ENCODE data around the gene BLOC1S3. TPM values are rescaled to one million over a fixed set of nuclear protein-coding genes. Genes with fewer than 3 reads are reported as not detected.

Gene BLOC1S3
- total RNA-seq, 1 donor from 2014 or later = 4.2 TPM

DNA sequence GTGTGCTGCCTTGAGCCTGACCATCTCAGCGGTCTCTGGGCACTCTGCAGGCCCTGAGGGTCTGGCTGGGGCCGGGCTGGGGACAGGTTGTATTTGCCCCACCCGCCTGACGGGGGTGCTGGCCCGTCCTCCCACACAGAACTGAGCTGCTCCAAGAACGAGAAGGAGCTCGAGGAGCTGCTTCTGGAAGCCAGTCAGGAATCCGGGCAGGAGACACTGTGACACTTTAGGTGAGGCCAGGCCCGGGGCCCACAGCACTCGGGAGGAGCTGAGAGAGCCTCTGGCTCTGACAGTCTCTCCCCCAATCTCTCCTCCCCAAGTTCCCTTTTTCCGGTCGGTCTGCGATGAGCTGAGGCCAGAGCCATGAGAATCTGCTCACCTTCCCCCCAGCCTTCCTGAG is 32.3 kb upstream of the BLOC1S3 start:
- DNase-seq (ENCODE audit: low read depth, low spot score) = no peak

DNA sequence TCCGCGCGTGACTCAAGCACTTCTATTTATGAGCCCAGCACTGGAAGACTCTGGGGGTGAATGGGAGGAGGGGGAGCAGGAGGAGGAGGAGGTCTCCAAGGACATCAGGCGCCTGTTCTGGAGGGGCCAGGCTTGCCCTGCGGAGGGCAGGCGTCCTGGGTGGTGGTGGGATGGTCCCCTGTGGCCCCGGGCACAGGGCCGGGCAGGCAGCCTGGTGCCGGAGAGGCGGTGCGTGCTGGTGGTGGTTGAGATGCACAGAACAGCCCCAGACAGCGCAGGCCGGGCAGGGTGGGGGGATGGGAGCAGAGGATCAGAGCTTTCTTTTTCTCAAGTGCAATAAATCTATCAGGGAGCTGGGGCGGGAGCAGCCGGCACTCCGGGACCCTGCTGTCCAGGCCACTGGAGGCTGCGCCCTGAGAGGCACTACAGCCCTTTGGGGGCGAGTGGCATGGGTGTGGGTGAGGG is 31.8 kb upstream of the BLOC1S3 start:
- no peak for DNase-seq (ENCODE audit: low read depth, low spot score)

DNA sequence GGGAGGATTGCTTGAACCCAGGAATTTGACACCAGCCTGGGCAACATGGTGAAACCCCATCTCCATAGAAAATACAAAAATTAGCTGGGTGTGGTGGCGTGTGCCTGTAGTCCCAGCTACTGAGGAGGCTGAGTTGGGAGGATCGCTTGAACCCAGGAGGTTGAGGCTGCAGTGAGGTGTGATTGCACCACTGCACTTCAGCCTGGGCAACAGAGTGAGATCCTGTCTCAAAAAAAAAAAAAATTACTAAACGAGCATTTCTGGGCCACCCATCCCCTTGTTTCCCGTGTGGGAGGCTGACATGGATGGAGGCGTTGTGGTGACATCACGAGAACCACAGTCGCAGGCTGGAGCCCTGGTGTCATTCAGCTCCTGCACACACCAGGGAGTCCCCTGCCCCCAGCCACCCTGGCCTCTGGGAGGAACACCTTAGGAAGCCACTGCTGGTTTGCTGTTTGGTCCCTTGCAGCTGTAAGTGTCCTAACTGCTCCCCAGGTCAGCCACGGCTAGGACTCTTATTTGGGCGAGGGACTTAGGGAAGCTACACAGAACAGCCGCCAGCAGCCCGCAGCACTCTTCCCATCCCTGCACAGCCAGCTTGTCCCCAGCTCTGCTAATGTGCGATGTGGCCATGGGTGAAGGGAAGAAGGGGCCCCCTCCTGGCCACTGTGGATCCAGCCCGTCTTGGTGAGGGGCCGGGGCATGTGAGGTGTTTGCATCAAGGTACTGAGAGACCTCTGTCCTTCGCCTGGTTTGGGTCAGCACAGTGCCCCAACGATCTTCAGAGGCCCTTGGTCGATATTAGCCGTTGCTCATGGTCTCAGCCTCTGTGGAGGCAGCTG is 30.5 kb upstream of the BLOC1S3 start:
- DNase-seq (ENCODE audit: low read depth, low spot score) = no peak

- no peak for DNase-seq (ENCODE audit: low read depth, low spot score)
Observed at GRCh38 chr19:45149129-45149528, 29.5 kb upstream of the BLOC1S3 start.

DNA sequence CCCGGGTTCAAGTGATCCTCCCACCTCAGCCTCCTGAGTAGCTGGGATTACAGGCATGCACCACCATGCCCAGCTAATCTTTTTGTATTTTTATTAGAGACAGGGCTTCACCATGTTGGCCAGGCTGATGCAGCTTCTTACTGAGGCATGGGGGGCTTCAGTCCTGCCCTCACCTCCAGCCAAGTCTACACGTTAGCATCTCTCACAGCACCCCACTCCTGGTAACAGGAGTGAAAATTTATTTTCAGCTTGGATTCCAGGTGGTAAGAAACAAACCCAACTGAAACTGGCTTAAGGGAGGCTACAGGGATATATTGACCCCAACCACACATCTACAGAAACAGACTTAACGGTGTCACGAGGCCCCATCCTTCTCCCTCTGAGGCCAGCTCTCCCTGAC is 28.4 kb upstream of the BLOC1S3 start:
- no peak for DNase-seq (ENCODE audit: low read depth, low spot score)

DNA sequence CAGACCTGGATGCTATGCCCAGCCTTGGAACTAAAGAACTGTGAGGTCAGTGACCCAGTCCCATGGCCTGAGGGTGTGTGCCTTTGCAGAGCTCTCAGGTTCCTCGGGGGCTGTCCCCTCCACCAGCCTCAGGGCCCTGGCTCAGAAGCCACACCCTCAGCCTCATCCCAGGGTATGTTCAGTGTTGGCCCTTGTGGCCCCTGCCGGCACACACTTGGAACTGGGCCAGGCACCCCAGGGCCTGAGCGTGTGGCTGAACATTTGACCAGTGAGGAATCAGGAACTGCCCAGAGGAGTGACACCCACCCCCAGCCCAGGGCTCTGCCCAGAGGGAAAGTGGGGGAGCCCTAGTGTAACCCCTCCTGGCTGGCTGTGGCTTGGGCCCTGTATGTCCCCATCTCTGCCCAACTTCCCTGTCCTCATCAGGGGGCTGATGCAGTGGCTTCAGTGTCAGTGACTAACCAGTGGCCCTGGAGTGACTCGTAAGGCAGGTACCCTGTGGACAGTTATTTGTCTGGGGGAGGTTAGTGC is 27.8 kb upstream of the BLOC1S3 start:
- DNase-seq (ENCODE audit: low read depth, low spot score) = no peak

DNA sequence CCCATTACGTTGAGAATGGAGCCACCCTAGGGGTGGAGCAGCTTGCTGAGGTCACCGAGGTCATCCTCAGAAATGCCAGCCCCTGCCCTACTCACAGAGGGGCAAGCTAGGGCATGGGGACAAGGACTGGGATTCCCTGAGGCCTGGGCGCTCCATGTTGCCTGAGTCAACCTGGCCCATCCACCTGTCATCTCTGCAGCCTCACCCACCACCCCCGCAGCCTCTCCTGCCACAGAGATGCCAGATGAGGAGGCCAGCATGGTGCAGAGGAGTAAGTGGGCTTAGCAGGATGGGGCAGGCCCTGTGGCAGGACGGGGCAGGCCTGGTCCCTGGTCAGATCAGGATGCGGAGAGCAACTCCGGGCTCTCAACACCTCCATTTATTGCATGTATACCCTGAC is 27.3 kb upstream of the BLOC1S3 start:
- no peak for DNase-seq (ENCODE audit: low read depth, low spot score)

DNA sequence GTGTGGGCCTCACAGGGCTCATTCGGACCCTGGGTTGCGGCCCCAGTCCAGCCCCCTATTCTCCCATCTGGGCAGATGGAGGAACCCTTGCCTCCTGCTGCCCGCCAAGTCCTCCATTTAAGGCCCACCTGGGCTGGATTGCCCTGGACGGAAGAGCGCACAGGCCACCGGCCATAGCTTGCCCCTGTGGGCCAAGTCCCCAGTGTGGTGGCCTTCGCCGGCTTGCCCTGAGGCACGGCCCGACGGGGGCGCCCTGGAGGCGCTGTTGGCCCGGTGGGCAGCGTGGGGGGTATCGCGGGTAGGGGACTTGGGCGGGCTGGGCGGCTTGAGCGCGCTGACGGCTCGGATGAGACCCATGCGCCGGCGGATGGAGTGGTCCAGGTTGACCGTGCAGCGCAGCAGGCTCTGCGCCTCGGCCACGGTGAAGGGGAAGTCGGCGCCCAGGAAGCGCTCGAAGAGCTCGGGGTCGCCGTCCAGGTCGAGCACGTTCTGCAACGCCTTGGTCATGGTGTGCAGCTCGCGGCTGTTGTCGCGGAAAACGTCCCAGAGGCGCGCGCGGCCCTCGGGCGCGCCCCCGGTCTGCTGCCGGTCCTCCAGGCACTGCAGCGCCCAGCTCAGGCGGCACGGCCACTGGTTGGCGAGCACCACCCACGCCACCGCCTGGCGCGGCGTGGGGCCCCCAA is 26.6 kb upstream of the BLOC1S3 start:
- DNase-seq (ENCODE audit: low read depth, low spot score) = no peak

DNA sequence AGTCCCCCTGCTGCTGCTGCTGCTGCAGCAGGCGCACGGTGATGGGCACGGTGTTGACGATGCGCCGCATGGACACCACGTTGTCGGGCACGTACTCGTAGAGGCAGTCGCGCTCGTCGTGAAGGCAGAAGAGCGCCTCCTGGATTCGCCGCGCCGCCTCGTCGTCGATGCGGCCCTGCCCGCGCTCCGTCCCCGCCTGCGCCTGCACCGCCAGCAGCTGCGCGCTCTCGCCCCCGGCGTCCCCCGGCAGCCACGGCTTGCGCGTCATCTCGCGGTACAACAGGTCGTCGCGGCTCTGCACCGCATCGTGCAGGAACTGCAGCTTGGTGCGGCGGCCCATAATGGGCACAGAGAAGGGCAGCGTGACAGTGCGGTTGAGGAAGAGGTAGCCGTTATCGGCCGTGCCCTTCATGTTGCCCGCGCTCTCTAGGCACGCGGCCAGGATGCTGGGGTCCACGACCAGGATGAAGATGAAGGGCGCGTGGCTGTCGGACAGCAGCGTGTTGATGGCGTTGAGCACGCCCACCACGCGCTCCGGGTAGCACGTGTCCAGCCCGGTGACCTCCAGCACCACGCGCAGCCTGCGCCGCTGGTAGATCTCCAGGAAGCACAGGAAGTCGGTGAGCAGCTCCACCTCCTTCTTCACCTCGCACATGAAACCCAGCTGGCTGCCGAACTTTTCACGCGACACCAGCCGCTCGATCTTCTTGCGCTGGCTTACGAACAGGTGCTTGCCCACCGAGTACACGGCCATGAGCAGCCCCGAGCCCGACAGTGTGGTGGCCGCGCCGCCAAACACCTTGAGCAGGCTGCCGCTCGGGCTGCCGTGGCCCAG is 25.9 kb upstream of the BLOC1S3 start:
- DNase-seq (ENCODE audit: low read depth, low spot score) = no peak

- DNase-seq (ENCODE audit: low read depth, low spot score) = no peak
Observed at GRCh38 chr19:45153339-45154063, 25.1 kb upstream of the BLOC1S3 start.

DNA sequence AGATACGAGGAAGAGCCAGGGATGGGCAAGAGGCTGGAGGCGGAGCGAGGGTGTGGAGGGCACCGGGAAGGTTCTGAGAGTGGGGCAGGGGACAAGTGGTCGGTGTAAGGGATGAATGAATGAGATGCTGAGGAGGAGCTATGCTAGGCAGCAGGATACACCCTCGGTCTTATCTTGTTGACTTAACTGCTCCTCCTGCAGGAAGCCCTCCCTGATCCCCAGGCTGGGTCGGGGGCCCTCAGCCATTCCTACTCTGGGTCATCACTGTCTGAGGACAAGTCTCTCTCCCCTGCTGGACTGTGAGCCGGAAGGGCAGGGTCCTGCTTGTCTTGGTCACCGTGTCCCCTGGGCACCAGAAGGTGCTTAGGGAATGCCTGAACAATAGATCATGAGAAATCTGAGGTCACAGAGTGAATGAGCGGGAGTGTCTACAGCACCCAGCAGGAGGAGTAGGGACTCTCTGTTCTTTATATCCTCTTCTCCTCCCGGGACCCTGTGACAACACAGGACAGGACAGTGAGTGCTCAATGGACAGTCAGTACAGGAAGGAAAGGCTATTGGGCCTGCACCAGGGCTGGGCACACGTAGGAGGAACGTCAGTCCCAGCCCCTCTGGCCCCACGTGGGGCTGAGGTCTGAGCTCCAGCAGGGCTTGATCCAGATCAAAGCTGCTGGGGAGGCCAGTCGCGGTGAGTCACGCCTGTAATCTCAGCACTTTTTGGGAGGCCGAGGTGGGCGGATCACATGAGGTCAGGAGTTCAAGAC is 24.3 kb upstream of the BLOC1S3 start:
- DNase-seq (ENCODE audit: low read depth, low spot score) = no peak

DNA sequence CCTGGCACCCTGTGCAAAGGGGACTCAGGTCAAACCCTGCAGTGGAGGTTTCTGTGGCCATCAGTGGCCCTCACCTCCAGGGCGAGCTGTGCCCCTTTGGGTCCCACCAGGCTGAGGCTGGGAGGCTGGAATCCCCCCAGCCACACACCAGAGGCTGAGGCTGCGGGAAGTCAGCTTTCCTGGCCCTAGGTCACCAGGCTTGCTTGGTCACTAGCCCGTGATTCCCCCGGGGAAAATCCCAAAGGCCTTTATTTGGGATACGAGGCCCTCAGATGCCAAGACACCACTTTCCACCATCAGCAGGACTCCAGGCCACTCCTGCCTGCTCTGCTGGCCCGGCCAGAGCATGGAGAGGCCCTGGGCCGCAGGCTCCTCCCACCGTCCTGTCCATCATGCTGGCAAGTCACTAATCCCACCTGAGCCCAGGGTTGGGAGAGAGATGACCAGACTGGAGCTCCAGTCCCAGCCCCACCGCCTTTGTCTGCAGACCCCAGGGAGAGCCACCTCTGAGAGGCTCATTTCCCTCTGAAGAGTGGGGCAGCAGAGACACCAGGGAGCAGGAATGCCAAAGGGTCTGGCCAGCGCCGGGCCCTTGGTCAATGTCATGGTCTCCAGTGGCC is 22.5 kb upstream of the BLOC1S3 start:
- no peak for DNase-seq (ENCODE audit: low read depth, low spot score)

GRCh38 chr19:45156751-45157150 is 21.8 kb upstream of the BLOC1S3 start:
- no peak for DNase-seq (ENCODE audit: low read depth, low spot score)

DNA sequence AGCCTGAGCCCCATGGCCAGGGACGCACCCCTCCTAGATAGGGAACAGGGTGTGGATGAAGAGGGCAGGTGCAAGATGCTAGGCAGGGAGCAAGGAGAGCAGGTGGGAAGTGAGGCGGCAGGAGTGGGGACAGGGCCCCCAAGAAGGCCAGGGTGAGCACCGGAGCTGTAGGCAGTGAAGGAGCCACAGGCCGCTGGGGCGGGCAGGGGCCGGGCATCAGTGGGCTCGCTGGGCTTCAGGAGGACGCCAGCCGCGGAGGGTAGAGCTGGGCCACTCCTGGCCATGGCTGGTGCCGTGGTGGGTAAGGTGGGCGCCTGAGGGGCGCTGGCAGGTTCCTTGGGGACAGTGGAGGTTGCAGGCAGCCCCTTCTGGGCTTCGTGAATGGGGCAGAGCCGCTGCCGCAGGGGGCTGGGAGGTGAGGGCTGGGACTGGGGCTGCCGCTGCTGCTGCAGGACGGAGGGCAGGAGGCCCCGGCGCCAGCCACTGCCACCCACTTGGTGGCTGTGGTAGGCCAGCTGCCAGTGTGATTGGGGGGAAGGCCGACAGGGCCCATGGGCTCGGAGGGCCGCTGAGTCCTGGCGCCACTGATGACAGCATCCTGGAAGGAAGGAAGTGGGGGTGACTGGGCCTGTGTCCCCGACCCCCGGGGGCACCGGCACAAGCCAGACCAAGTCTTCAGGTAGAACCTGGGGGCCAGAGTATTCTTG is 19.9 kb upstream of the BLOC1S3 start:
- DNase-seq (ENCODE audit: low read depth, low spot score) = no peak

DNA sequence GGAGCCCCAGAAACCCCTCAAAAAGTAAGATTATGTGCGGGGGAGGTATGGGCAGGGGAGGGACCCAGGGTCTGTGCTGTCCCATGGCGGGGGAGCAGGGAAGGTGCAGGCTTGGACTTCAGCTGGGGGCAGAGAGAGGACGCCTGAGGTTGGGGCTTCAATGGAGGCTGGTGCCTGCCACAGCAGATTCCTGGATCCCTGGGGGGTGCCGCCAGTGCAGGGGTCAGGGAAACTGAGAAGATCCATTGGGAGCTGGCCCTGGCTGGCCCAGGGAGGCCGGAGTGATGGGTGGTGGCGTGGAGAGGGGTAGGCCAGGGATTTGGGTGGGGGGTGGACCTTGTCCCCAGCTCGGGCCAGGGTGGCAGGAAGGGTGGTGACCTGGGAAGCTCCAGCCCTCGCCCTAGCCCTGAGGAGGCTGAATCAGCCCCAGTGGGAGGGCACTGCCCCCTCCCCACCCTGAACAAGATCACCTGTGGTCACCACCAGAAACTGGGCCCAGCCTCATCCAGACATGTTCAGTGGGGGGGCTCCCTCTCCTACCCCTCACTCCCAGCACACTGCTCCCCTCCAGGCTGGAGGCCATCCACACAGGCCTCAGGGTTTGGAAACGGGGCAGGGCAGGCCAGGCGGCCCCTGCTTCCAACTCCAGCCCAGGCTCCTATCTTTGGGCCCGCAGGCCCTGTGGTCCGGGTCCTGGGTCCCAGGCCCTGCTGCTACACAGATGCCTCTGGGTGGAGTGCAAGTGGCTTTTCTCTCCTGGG is 19.2 kb upstream of the BLOC1S3 start:
- no peak for DNase-seq (ENCODE audit: low read depth, low spot score)

DNA sequence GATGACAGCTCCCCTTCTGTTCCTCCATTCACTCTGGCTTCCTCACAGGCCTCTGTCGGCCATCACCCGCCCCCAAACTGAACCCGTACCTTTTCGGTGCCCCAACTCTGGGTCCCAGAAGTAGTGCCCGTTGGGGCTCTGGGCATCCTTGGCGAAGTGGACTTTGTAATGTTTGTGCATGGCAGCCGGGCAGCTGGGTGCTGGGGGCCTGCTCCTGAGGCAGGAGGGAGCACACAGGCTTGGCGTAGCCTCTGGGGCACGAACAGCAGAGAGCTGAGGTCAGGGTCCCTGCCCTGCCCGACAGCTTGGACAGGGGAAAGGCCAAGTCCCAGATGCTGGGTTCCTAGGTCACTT is 18.6 kb upstream of the BLOC1S3 start:
- no peak for DNase-seq (ENCODE audit: low read depth, low spot score)

DNA sequence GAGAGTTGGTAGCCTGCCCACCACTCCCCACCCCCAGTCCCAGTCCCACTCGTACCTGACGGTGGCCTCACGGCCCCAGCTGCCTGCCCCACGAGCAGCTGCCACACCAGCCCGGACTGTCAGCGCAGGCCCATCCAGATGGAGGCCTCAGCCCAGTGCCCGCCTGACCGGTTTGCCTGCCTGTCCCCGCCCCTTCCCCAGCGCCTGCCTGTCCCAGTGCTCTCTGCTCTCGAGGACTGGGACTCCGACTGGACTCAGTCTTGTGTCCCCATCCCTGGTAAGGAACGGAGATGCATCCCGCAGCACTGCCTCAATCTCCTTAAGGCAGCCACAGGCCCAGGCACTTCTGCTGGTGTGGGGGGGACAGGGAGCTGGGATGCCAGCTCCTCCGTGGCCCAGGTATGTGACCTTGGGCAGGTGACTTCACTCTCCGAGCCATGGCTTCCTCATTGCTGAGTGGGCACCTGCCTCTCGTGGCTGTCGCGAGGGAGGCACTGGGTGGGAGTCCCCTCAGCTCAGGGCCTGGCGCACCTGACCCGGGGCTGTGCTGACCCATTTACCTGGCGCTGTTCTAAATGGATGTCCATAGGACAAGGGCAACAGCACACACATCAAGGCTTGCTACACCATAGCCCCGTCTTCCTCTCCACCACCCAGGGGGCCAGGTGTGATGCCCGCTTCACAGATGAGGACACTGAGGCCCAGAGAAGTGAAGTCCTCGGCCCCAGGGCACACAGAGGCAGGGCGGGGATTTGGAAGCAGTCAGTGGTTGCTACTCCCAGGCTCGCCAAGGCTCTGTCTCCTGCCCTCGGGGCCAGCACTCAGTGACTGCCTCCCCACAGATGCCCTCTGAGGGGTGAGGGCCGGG is 17.5 kb upstream of the BLOC1S3 start, which contains the start of gene NKPD1:
NKPD1 (minus strand) TSS at position 113 of the 868 bp plus-strand sequence. CDS start 832 bp downstream, outside the sequence.
- no peak for DNase-seq (ENCODE audit: low read depth, low spot score)

All from pulmonary artery endothelial cell (primary cell).